ENCODE results near the gene AIFM3. TPM values are rescaled to one million over a fixed set of nuclear protein-coding genes. Genes with fewer than 3 reads are reported as not detected.

Gene AIFM3
- total and polyA plus RNA-seq, 2 of the 13 experiments (the other 11 are each of a cell fraction or from before 2014, with no cell fraction given) = 9.0 to 15.3 TPM

DNA sequence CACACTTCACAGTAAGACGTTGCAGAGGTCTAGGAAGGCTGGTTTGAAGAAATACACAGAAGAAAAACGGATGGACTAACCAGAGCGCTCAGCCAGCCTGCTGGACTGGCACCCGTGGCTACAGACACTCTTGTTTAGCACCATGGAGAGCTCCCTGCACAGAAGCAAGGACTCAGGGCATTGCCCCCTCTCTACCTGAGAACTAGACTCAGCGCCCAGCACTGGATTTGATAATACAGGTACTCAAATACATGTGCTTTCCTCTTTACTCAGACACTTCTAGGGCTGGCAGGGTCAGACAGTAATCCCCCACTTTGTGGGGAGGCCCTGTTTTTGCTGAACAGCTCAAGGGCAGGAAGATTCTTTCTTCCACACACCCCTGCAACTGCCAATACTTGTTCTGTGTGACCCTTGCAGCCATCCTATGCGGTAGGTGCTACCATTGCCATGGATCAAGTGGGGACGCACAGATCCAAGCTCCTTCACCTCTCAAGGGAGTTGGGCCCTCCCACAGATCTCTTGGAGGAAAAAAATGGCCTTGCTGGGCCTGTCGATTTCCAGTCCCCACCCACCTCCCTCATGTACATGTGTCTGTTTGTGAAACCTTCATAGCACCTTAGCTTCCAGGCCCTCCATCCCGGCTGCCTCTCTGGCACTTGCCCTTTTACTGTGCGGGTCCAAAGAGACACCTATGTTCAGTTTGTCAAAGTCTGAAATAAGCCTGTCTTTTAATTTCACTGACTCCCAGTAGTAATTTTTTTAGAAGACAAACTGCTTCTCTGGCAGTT, 42.8 kb downstream of the AIFM3 start (continued):
- TF ChIP-seq ZFP37 (CRISPR knock-in tag; IDR thresholded peaks at IDR 0.05; ENCODE audit: borderline replicate concordance) (peak; percentile 81; the same call in 1 of the 2 replicates), ZBTB1 (CRISPR knock-in tag; IDR thresholded peaks at IDR 0.05; ENCODE audit: borderline replicate concordance) (no peak), AHR (CRISPR knock-in tag; IDR thresholded peaks at IDR 0.05) (peak; percentile 90; the same call in 1 of the 2 replicates), SALL2 (CRISPR knock-in tag; IDR thresholded peaks at IDR 0.05) (peak; percentile 75), NFYC (CRISPR knock-in tag; IDR thresholded peaks at IDR 0.05) (no peak; the same call in 1 of the 2 replicates), ZNF562 (CRISPR knock-in tag; IDR thresholded peaks at IDR 0.05; ENCODE audit: borderline replicate concordance) (no peak), NR2F6 (IDR thresholded peaks at IDR 0.05) (no peak), NR2F6 (CRISPR knock-in tag; IDR thresholded peaks at IDR 0.05) (0 out of 2 replicates have a peak, but pooled peaks have one; percentile 58), ZNF580 (CRISPR knock-in tag; IDR thresholded peaks at IDR 0.05; ENCODE audit: borderline replicate concordance, low read depth) (peak; percentile 95), ZNF136 (CRISPR knock-in tag; IDR thresholded peaks at IDR 0.05; ENCODE audit: low read depth) (no peak), ZFP1 (CRISPR knock-in tag; IDR thresholded peaks at IDR 0.05) (0 out of 2 replicates have a peak, but pooled peaks have one; percentile 30), THAP11 (CRISPR knock-in tag; IDR thresholded peaks at IDR 0.05) (peak; percentile 62), TAF1 (CRISPR knock-in tag; IDR thresholded peaks at IDR 0.05) (no peak), ZNF224 (CRISPR knock-in tag; IDR thresholded peaks at IDR 0.05) (no peak), ARHGAP35 (CRISPR knock-in tag; IDR thresholded peaks at IDR 0.05; ENCODE audit: borderline replicate concordance) (no peak), E2F1 (CRISPR knock-in tag; IDR thresholded peaks at IDR 0.05) (no peak), MAFF (IDR thresholded peaks at IDR 0.05; ENCODE audit: low read depth, low read length) (no peak), ZNF788 (CRISPR knock-in tag; IDR thresholded peaks at IDR 0.05; ENCODE audit: borderline replicate concordance) (no peak; the same call in 1 of the 2 replicates), PREB (CRISPR knock-in tag; IDR thresholded peaks at IDR 0.05) (no peak), MXI1 (IDR thresholded peaks at IDR 0.05; ENCODE audit: borderline replicate concordance, low read depth, low read length) (peak; percentile 59; the same call in 1 of the 3 replicates), ZNF280B (CRISPR knock-in tag; IDR thresholded peaks at IDR 0.05; ENCODE audit: borderline replicate concordance) (no peak), TBX3 (IDR thresholded peaks at IDR 0.05; ENCODE audit: borderline replicate concordance) (no peak), ZSCAN22 (CRISPR knock-in tag; IDR thresholded peaks at IDR 0.05) (no peak)
- TF ChIP-seq, protein P1, sequence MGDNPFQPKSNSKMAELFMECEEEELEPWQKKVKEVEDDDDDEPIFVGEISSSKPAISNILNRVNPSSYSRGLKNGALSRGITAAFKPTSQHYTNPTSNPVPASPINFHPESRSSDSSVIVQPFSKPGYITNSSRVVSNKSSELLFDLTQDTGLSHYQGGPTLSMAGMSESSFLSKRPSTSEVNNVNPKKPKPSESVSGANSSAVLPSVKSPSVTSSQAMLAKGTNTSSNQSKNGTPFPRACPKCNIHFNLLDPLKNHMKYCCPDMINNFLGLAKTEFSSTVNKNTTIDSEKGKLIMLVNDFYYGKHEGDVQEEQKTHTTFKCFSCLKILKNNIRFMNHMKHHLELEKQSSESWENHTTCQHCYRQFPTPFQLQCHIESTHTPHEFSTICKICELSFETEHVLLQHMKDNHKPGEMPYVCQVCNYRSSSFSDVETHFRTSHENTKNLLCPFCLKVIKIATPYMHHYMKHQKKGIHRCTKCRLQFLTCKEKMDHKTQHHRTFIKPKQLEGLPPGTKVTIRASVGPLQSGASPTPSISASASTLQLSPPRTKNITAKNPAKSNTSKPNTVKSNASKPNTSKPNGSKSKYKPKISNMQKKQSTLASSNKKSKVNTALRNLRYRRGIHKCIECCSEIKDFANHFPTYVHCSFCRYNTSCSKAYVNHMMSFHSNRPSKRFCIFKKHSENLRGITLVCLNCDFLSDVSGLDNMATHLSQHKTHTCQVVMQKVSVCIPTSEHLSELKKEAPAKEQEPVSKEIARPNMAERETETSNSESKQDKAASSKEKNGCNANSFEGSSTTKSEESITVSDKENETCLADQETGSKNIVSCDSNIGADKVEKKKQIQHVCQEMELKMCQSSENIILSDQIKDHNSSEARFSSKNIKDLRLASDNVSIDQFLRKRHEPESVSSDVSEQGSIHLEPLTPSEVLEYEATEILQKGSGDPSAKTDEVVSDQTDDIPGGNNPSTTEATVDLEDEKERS (CRISPR knock-in tag; IDR thresholded peaks at IDR 0.05) = no peak
